SW 1271 (cell line): ENCODE data around the gene MATN3.

Experiments
- DNase-seq, 2 experiments: peaks; one replicate each; lab custom pipeline; 2025; lab: John Stamatoyannopoulos, UW

MATN3 gene

GRCh38 chr2:20005067-20005627 is 7.3 kb downstream of the MATN3 start:
- DNase-seq: no peak

- DNase-seq: no peak
These were observed 11.1 kb downstream of the MATN3 start for GRCh38 chr2:20001361-20001863.

GRCh38 chr2:19993731-19994130 is 18.7 kb downstream of the MATN3 start:
- DNase-seq: no peak

DNA sequence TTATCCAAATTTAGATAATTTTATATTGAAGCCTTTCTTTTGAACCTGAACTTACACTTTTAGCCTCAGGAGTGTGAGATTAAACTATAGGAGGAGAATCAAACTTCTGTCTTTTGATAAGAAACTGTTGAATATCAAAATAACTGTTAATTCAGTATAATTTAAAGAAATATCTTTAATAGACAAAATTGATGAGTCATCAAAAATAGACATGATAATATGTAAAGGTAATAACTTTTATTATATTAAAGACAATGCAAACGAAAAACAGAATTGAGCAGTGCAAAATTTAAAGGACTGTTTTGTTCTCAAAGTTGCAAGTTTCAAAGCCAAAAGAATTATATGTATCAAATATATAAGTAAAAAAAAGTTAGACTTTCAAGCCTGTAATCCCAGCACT is 20.6 kb downstream of the MATN3 start:
- no peak for DNase-seq

DNA sequence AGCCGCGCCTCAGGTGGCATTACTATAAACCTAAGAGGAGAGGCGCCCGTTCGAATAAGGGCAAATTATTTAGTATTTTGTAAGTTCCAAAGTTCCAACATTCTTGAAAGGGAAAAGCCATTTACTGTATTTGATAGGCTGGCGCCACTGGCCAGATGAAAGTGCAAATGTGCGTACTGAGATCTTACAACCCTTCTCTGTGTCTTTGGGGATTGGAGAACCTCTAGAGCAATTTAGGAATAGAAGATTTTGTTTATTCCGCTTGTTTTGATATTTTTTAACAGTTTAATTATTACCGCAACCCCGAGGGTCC is 22.1 kb downstream of the MATN3 start:
- DNase-seq: no peak

DNA sequence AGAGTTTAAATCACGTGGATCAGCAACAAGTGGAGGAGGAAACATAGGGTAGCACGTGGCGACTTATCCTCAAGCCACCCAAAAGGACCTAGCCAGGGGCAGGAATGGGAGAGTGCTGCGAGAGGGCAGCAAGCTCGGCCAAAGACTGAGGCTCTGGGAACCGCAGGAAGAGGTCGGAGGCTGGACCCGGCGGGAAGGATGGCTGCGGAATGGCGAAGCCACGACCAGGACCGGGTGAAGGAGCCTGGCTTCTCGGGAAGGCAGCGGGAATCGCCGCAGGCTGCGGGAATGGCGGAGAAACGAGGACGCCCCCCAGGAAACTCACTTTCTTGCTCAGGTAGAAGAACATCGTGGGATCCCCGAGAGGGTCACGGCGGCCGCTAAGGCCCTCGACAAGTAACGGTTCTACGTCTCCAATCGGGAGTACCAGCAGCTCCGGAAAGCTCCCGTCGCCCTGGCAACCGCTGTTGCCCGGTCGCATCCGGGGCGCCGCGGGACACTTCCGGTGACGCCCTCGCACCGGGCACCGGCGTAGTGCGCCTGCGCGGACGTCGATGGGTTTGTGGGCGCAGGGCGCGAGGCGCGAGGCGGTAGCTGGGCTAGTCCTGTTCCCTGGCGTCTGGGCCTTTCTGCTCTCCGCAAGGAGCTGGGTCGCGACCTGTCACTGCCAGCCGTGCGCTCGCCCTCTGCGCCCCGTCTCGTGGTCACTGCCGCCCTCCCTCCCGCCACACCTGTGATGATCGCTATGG is 22.6 kb downstream of the MATN3 start, which contains the start of gene WDR35:
TSS of gene WDR35 (minus strand) at position 439 of the 749 bp plus-strand sequence. CDS start at position 349, 90 bp downstream.
- peak; percentile 92 to 93 for DNase-seq

- DNase-seq: no peak
These were observed 23.2 kb downstream of the MATN3 start for GRCh38 chr2:19989342-19989666.

GRCh38 chr2:19988600-19988999 is 23.9 kb downstream of the MATN3 start:
- DNase-seq: no peak

DNA sequence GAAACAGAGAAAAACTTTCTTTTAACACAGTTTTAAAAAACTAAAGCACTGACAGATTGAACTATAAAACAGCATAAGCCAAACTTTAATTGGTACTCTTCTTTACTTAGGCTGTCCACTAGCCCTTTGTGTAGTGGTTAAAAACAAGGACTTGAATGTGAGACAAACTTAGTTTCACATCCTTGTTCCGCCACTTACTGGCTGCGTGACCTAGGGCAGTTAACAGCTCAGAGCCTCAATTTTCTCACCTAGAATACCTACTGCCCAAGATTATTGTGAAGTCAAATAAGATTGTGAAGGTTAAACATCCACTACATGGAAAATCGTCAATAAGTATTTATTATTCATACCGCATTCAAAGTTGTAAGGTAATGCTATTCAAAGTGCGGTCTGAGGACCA is 24.5 kb downstream of the MATN3 start:
- no peak for DNase-seq

DNA sequence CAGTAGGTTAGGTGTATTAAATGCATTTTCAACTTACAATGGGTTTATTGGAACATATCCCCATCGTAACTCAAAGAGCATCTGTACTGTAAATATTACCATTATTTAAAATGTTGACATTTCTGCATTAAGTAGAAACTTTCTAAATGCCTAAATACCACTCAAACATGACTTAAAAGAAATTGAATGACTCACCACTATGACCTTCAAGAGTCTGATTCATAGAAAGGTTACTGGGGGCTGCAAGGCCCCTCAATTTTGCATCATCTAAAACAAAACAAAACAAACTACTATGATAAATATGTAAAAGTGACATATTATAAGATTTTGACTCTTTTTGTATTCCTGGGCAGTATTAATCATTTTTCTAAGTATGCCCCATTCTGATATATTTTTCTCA is 30.2 kb downstream of the MATN3 start:
- DNase-seq: no peak

DNA sequence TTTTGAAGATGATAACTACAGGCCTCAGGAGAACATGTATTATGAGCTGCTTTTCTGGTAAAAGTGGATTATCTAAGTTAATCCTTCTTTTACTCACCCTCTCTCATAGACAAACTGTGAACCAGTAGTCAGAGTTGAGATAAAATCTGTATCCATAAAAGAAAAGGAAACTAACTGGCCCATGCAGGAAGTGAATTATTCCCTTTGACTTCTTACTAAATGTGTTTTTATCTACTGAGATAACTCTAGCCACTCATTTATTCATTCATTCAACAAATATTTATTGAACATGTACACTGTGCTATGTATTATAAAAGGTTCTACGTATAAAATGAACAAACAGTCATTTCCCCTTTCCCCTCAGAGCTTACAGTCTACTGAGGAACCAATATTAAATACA is 32.5 kb downstream of the MATN3 start:
- DNase-seq: no peak

GRCh38 chr2:19973466-19973865 is 39.0 kb downstream of the MATN3 start:
- no peak for DNase-seq

DNA sequence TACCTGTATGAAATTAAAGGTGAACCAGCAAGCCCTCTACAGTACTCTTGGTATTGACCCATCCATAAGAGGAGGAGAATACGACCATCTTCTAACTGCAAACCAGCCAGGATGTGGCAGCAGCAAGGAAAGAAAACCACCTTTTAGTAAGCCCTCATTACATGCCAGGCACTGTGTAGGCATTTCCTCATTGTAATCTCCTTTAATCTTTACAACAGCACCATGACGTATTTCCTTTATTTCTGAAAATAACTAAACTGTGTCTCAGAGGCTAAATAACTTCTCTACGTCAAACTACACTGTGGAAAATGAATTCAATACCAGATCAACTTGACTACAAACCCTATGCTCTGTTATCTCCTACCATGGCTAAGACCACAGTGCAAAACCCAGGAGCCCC is 40.8 kb downstream of the MATN3 start:
- DNase-seq: no peak

- no peak for DNase-seq
These were observed 49.1 kb downstream of the MATN3 start for GRCh38 chr2:19963386-19963785.

- peak; percentile 68 to 89 for DNase-seq
These were observed 56.7 kb downstream of the MATN3 start for GRCh38 chr2:19955544-19956422.

DNA sequence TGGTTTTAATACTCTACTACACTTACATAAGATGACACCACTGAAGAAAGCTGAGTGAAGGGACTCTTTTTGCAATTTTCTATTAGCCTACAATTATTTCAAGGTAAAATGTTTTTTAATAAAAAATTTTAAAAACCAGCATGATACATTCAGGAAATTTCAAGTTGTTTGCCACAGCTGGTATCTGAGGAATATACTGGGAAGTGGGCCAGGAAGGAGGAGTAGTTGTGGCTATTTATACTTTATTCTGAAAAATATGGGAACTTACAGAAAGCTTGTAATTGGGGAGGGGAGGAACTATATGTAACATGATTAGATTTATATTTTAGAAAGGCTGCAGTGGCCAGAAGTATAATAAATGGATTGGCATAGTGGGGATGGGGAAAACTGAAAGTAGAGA is 63.4 kb downstream of the MATN3 start:
- DNase-seq: no peak

GRCh38 chr2:19947184-19947940 is 65.1 kb downstream of the MATN3 start:
- no peak for DNase-seq

DNA sequence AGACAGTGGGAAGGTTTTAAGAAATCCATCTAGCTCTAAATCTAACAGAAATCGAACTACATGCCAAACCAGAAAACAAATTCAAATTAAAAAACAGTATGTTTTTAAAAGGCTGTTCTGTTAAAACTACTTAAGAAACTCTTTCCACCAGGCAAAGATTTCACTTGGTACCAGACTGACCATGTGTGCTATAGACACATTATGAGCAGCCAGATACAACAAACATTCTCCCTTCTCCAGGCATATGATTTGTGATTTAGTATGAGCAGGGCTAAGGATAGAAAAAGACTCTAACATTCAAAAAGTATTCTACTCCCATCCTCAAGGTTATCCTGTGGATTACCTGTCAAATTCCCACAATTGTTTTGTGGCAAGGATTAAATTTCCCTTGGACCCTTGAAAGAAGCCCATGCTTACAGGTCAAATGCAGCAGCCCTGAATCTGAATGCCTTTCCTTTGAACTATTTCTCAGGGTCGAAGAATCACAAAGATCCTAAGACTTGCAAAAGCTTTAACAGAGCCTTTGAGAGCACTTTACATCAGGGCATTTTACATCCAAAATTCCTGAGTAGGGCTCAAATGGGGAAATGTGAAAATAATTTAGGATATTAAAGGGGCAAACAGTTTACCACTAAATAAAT is 68.1 kb downstream of the MATN3 start:
- no peak for DNase-seq

DNA sequence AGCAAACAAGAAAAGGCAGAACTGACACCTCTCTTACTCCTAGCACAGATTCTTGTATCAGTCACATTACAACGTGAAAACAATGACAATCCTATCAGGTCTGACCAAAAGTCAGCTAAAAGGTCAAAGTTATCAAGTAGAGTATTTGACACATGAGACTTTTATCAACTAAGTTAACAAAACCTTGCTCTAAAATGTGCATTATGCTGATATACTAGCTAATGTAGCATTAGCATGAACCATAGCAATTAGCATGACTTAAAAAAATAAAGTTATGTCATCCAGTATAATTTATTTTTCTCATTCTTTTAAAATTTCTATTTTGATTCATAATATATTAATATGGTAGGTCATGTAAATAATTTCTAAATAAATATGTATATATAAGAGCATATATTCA is 69.3 kb downstream of the MATN3 start:
- no peak for DNase-seq

GRCh38 chr2:19942199-19942598 is 70.3 kb downstream of the MATN3 start:
- no peak for DNase-seq
